Fibroblast of skin of right biceps (primary cell): ENCODE measurements around the gene ACAD8.
A peak's percentile ranks its signal among the peaks of the same experiment; 100 is the strongest.
"Not testable (repeated sequence)": the region's sequence is repeated elsewhere in the genome, so short reads cannot be mapped to it uniquely, and the experiment has no call there.

Source experiments
- DNase-seq: peaks from one replicate; pipeline ENCODE4 v3.0.0-alpha.2; 2013

The ACAD8 gene

GRCh38 chr11:134240592-134240991 is 12.8 kb upstream of the ACAD8 start:
- DNase-seq = no peak

GRCh38 chr11:134242376-134242775 is 11.0 kb upstream of the ACAD8 start:
- no peak for DNase-seq

- no peak for DNase-seq
These were observed 9.5 kb upstream of the ACAD8 start for GRCh38 chr11:134243913-134244312.

GRCh38 chr11:134244593-134244992 is 8.8 kb upstream of the ACAD8 start:
- DNase-seq = no peak

GRCh38 chr11:134245434-134245833 is 7.9 kb upstream of the ACAD8 start:
- no peak for DNase-seq

GRCh38 chr11:134246100-134246499 is 7.3 kb upstream of the ACAD8 start:
- DNase-seq = no peak

GRCh38 chr11:134246678-134247077 is 6.7 kb upstream of the ACAD8 start:
- no peak for DNase-seq

GRCh38 chr11:134248910-134249480 is 4.4 kb upstream of the ACAD8 start:
- no peak for DNase-seq

GRCh38 chr11:134250246-134250645 is 3.1 kb upstream of the ACAD8 start:
- DNase-seq = no peak

DNA sequence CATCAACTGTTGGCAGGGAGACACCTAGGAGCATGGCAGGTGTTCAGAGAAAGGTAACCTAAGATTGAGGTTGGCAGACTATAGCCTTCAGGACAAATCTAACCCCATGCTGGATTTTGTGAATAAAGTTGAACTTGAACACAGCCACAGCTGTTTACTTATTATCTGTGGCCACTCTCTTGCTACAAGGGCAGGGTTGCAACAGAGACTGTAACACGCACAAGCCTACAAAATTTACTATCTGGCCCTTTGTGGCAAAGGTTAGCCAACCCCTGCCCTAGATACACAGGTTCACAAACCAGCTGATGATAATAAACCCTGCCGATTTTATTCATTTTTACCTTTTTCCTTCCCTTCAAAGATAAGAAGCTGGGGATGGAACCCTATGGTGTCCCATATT is 2.7 kb upstream of the ACAD8 start:
- no peak for DNase-seq

DNA sequence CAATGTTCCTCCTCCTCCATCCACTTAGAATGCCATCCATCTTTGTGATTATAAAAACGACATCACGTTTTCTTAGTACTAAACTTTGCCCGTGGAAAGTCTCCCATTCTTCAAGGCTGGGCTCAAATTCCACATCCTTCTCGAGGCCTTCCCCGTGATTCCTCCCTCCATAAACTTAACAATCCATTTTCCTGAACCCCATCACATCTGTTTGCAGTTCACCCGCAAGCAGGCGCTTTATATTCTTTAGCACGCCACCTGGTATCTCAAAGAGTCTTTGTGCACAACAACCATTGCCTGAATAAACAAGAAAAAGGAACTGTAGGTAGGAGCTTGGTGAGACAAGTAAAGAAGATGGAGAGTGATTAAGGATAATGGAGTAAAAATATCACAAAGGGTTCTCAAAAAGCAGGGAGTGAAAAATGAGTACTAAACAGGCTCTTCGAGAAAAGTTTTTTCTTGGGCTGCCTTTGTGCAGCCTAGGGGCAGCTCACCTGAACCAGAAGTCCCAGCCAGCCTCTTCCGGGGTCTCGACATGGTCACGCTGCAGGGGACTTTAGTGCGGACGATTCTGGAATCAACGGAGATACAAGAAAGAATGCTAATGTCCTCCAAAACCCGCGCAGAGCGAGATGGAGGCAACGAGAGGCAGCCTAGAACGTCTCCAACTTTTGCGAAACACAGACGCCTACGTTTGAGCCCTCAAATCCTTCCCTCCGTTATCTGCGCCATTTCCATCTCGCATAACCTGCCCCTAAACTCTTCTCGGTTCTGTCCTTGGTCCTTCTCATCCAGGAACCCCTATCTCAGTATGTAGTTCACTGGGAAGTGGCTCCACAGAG is 801 bp upstream of the ACAD8 start:
- DNase-seq = no peak

- DNase-seq = no peak
These were observed 1.2 kb downstream of the ACAD8 start for GRCh38 chr11:134254433-134255183.

- DNase-seq = not testable (repeated sequence)
These were observed 1.8 kb downstream of the ACAD8 start for GRCh38 chr11:134255184-134255561.

DNA sequence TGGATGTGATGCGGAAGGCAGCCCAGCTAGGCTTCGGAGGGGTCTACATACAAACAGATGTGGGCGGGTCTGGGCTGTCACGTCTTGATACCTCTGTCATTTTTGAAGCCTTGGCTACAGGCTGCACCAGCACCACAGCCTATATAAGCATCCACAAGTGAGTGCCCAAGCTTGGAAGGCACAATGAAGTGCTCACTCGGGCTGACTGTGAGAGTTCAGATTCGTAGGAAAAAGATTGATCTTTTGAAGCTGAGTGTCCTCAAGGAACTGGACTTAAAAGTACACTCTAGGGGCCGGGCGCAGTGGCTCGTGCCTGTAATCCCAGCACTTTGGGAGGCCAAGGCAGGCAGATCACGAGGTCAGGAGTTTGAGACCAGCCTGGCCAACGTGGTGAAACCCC is 3.7 kb downstream of the ACAD8 start:
- no peak for DNase-seq

- DNase-seq = no peak
These were observed 5.2 kb downstream of the ACAD8 start for GRCh38 chr11:134258577-134258976.

- DNase-seq = no peak
These were observed 7.1 kb downstream of the ACAD8 start for GRCh38 chr11:134260503-134260902.

DNA sequence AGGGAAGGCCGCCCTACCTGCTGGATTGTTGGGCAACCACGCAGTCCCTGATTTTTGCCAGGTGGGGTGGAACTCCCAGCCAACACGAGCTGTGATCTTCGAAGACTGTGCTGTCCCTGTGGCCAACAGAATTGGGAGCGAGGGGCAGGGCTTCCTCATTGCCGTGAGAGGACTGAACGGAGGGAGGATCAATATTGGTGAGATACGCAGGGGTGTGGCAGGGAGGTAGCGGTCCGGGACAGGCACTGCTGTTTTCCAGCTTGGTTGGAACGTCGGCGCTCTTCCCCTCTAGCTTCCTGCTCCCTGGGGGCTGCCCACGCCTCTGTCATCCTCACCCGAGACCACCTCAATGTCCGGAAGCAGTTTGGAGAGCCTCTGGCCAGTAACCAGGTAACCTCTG is 7.6 kb downstream of the ACAD8 start:
- DNase-seq = no peak

GRCh38 chr11:134261626-134262488 is 8.5 kb downstream of the ACAD8 start:
- peak; percentile 9 for DNase-seq

DNA sequence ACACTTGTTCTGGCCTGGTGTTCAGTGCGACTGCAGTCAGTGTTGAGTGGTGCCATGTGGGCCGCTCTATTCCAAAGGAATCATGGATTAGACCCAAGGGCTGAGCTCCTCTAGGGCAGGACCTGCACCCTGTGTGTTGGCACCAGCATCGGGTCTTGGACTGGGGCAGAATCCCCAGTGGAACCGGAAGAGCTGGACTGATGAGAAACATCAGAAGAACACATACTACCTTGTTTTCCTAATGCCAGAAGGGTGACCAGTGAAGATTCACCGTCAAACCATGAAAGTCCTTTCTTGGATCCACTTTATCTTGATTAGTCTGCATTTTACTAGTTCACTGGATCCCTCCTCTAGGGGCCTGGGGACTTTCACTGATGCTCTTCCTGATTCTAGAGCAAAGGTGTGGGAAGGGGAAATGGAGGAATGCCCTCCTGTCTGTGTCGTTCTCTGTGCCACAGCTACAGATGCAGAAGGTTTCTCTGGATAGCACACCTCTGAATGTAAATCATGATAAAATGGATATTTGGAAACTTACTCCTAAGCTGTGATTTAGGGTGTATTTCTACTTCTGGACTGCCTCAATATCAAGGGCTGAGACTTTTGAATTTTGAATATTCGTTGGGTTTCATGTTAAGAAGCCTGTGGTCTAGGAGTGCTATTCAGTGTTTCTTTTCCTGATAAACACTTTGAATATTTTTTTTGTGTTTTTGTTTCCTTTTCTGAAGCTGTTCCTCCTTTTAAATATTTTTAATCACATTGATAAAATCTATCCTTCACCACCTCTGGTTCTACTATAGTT is 11.8 kb downstream of the ACAD8 start:
- DNase-seq = no peak

DNA sequence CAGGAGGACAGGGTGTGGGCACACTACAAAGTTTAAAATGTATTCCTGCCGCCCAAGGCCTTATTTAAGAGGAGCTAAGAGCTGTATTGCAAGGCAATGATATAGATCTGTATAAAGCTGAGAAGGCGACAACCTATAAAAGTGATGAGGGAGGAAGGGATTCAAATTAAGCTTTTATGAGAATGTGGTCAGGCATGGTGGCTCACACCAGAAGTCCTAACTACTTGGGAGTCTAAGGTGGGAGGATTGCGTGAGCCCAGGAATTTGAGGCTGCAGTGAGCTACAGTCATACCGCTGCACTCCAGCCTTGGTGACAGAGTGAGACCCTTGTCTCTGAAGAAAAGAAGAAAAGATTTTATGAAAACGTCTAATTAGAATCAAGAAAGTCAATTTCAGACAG is 13.1 kb downstream of the ACAD8 start:
- DNase-seq = no peak

- peak; percentile 73 for DNase-seq
These were observed 13.5 kb downstream of the ACAD8 start for GRCh38 chr11:134266841-134267251.

DNA sequence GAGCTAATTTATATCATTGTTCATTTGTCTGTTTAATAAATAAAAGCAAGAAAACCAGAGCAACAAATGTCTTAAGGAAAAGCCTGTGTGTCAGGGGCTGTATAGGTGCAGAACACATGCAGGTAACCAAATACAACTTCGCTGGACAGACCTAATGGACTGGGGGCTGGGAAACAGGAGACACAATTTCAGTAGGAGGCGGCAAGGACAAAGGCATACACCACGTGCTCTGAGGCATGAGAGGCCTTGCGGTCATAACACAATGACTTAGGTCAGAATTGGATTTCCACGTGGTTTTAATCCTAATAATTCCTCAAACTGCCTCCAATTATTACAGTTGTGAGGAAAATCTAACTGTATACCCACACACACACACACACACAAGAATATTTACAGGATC is 14.1 kb downstream of the ACAD8 start:
- no peak for DNase-seq
